Hematopoietic multipotent progenitor cell treated with erythropoietin and hydrocortisone succinate and interleukin-3 and kit ligand, for 17 days (in vitro differentiated cells): Measurements from ENCODE around the gene PDXP.
"Not testable (repeated sequence)": the region's sequence is repeated elsewhere in the genome, so short reads cannot be mapped to it uniquely, and the experiment has no call there.

Source experiments
- DNase-seq: peaks from one replicate; pipeline ENCODE4 v3.0.0-alpha.2; 2015; ENCODE audit warnings: low spot score

PDXP gene

GRCh38 chr22:37674951-37675929, 16.7 kb downstream of the PDXP start, which contains the start of gene LGALS1:
Gene LGALS1, plus strand, starts transcription at chr22:37675636. Its CDS starts 67 bp downstream, at chr22:37675703.
- peak; percentile 21 for DNase-seq

GRCh38 chr22:37675930-37676735, 17.6 kb downstream of the PDXP start:
- no peak for DNase-seq

- peak; percentile 25 for DNase-seq
Measured at GRCh38 chr22:37676736-37677492, 18.4 kb downstream of the PDXP start.

- no peak for DNase-seq
Measured at GRCh38 chr22:37677493-37677974, 19.0 kb downstream of the PDXP start.

GRCh38 chr22:37678372-37678771, 19.8 kb downstream of the PDXP start:
- no peak for DNase-seq

- DNase-seq: no peak
Measured at GRCh38 chr22:37679670-37680069, 21.1 kb downstream of the PDXP start.

GRCh38 chr22:37680191-37680851, 21.8 kb downstream of the PDXP start:
- DNase-seq: no peak

- no peak for DNase-seq
Measured at GRCh38 chr22:37681001-37681424, 22.5 kb downstream of the PDXP start.

GRCh38 chr22:37681556-37682049, 23.1 kb downstream of the PDXP start:
- peak; percentile 75 for DNase-seq

GRCh38 chr22:37684803-37685615, 26.5 kb downstream of the PDXP start:
- DNase-seq: no peak

GRCh38 chr22:37686002-37686982, 27.8 kb downstream of the PDXP start, which contains the start of gene NOL12:
Gene NOL12, plus strand, starts transcription at chr22:37686343. Its CDS starts 50 bp downstream, at chr22:37686393.
- peak; percentile 83 for DNase-seq

GRCh38 chr22:37690407-37690806, 31.9 kb downstream of the PDXP start:
- no peak for DNase-seq

GRCh38 chr22:37690901-37691504, 32.5 kb downstream of the PDXP start:
- no peak for DNase-seq

- no peak for DNase-seq
Measured at GRCh38 chr22:37692627-37693285, 34.2 kb downstream of the PDXP start.

- DNase-seq: not testable (repeated sequence)
Measured at GRCh38 chr22:37694131-37694530, 35.6 kb downstream of the PDXP start.

- not testable (repeated sequence) for DNase-seq
Measured at GRCh38 chr22:37696260-37696656, 37.7 kb downstream of the PDXP start.

GRCh38 chr22:37696657-37697537, 38.4 kb downstream of the PDXP start, which contains the start of gene TRIOBP:
Gene TRIOBP, plus strand, starts transcription at chr22:37697048. Its CDS starts 4,318 bp downstream, at chr22:37701366.
- DNase-seq: no peak
